ENCODE measurements around the gene ZSWIM5.

Gene ZSWIM5

GRCh38 chr1:44970317-44970716, 236.1 kb downstream of the ZSWIM5 start:
- TF ChIP-seq CTCF (conservative IDR thresholded peaks at IDR 0.05; ENCODE audit: low read depth, low read length), result no peak
- no peak overlapping the region for H3K4me3 ChIP-seq (ENCODE audit: low read depth, low read length)
- peak; percentile 54 for DNase-seq (ENCODE audit: low read depth)
